H9 (cell line): Measurements from ENCODE around the gene HMOX1. TPM values are rescaled to one million over a fixed set of nuclear protein-coding genes. Genes with fewer than 3 reads are reported as not detected.
A peak's percentile ranks its signal among the peaks of the same experiment; 100 is the strongest.

ENCODE experiments used
- DNase-seq: peaks from one replicate; pipeline ENCODE4 v3.0.0-alpha.2; 2017
- H2AFZ ChIP-seq: one replicate; pipeline ENCODE4 v1.6.1; 2013; ENCODE audit warnings: mild to moderate bottlenecking, low read length, control low read depth, moderate library complexity
- H2AK5ac ChIP-seq: 2 replicates; pipeline ENCODE4 v1.6.1; 2013; ENCODE audit warnings: low read length, control low read depth, mixed read lengths; ENCODE audit not compliant: insufficient read length
- H2BK120ac ChIP-seq: one replicate; pipeline ENCODE4 v1.6.1; 2013; ENCODE audit warnings: low read depth, mild to moderate bottlenecking, low read length, control low read depth, inconsistent platforms; ENCODE audit not compliant: poor library complexity, severe bottlenecking
- H2BK12ac ChIP-seq: 2 replicates; pipeline ENCODE4 v1.6.1; 2013; ENCODE audit warnings: low read length, control low read depth, mixed read lengths, low read depth; ENCODE audit not compliant: insufficient read length
- H2BK15ac ChIP-seq: 2 replicates; pipeline ENCODE4 v1.6.1; 2013; ENCODE audit warnings: low read depth, low read length, control low read depth
- H2BK20ac ChIP-seq: one replicate; pipeline ENCODE4 v1.6.1; 2013; ENCODE audit warnings: low read depth, mild to moderate bottlenecking, low read length, control low read depth, inconsistent platforms; ENCODE audit not compliant: poor library complexity, severe bottlenecking
- H2BK5ac ChIP-seq: 2 replicates; pipeline ENCODE4 v1.6.1; 2013; ENCODE audit warnings: low read length, control low read depth, mixed read lengths; ENCODE audit not compliant: insufficient read length
- H3K14ac ChIP-seq: 2 replicates; pipeline ENCODE4 v1.6.1; 2013; ENCODE audit warnings: low read length, control low read depth; ENCODE audit not compliant: insufficient read depth
- H3K18ac ChIP-seq: 2 replicates; pipeline ENCODE4 v1.6.1; 2013; ENCODE audit warnings: low read depth, mild to moderate bottlenecking, mixed read lengths, low read length, control low read depth; ENCODE audit not compliant: insufficient read length
- H3K23ac ChIP-seq: 2 replicates; pipeline ENCODE4 v1.6.1; 2013; ENCODE audit warnings: low read length, control low read depth, mixed read lengths, low read depth; ENCODE audit not compliant: insufficient read length
- H3K23me2 ChIP-seq: 2 replicates; pipeline ENCODE4 v1.6.1; 2013; ENCODE audit warnings: low read depth, mild to moderate bottlenecking, mixed read lengths, low read length, control low read depth; ENCODE audit not compliant: insufficient read length, poor library complexity, severe bottlenecking
- H3K27ac ChIP-seq: 2 replicates; pipeline ENCODE4 v1.5.1; 2013; ENCODE audit warnings: low read length, control low read depth, mixed read lengths, low read depth; ENCODE audit not compliant: insufficient read length
- H3K27me3 ChIP-seq: 2 replicates; pipeline ENCODE4 v1.6.1; 2013; ENCODE audit warnings: low read length, control low read depth, inconsistent platforms; ENCODE audit not compliant: insufficient read depth
- H3K4ac ChIP-seq: 2 replicates; pipeline ENCODE4 v1.6.1; 2013; ENCODE audit warnings: low read depth, mild to moderate bottlenecking, control low read depth, inconsistent platforms, low read length, moderate library complexity
- H3K4me1 ChIP-seq: 2 replicates; pipeline ENCODE4 v1.6.1; 2013; ENCODE audit warnings: low read length, control low read depth, inconsistent platforms; ENCODE audit not compliant: insufficient read depth
- H3K4me2 ChIP-seq: 2 replicates; pipeline ENCODE4 v1.6.1; 2013; ENCODE audit warnings: low read length, control low read depth, mixed read lengths; ENCODE audit not compliant: insufficient read length, insufficient read depth
- H3K56ac ChIP-seq: 2 replicates; pipeline ENCODE4 v1.6.1; 2013; ENCODE audit warnings: low read depth, mild to moderate bottlenecking, mixed read lengths, low read length, control low read depth; ENCODE audit not compliant: insufficient read length
- H3K79me1 ChIP-seq: 2 replicates; pipeline ENCODE4 v1.6.1; 2013; ENCODE audit warnings: low read depth, mild to moderate bottlenecking, moderate library complexity, low read length, control low read depth, inconsistent platforms; ENCODE audit not compliant: insufficient read depth, poor library complexity, severe bottlenecking
- H3K79me2 ChIP-seq: 2 replicates; pipeline ENCODE4 v1.6.1; 2013; ENCODE audit warnings: low read length, control low read depth, inconsistent platforms; ENCODE audit not compliant: insufficient read depth
- H3K9ac ChIP-seq: 2 replicates; pipeline ENCODE4 v1.6.1; 2013; ENCODE audit warnings: low read length, control low read depth, mixed read lengths; ENCODE audit not compliant: insufficient read length; ENCODE audit errors: extremely low read depth
- H3K9me3 ChIP-seq: one replicate; pipeline ENCODE4 v1.6.1; 2013; ENCODE audit warnings: low read depth, low read length, inconsistent platforms; ENCODE audit not compliant: control insufficient read depth
- H3T11ph ChIP-seq: one replicate; pipeline ENCODE4 v1.6.1; 2013; ENCODE audit warnings: mild to moderate bottlenecking, low read length, control low read depth, inconsistent platforms
- H4K20me1 ChIP-seq: one replicate; pipeline ENCODE4 v1.6.1; 2013; ENCODE audit not compliant: control insufficient read depth, insufficient read length, insufficient read depth
- H4K5ac ChIP-seq: 2 replicates; pipeline ENCODE4 v1.6.1; 2013; ENCODE audit warnings: low read depth, mild to moderate bottlenecking, mixed read lengths, low read length, control low read depth; ENCODE audit not compliant: insufficient read length
- H4K8ac ChIP-seq: replicated peaks from 2 replicates; pipeline ENCODE4 v1.6.1; 2013; ENCODE audit warnings: low read length, control low read depth, mixed read lengths, low read depth; ENCODE audit not compliant: insufficient read length
- H4K91ac ChIP-seq: 2 replicates; pipeline ENCODE4 v1.6.1; 2013; ENCODE audit warnings: low read depth, mild to moderate bottlenecking, moderate library complexity, mixed read lengths, low read length, control low read depth; ENCODE audit not compliant: insufficient read length
- H3K27ac Mint-ChIP-seq, 3 experiments: 2 replicates in 2 of 3; 3 replicates in 1 of 3; pipeline ENCODE4 v1.8.0; 2020 to 2021; ENCODE audit warnings: mixed read lengths in 3 of 3, mild to moderate bottlenecking in 1 of 3, moderate library complexity in 1 of 3
- H3K27me3 Mint-ChIP-seq: 2 replicates; pipeline ENCODE4 v1.8.0; 2021; ENCODE audit warnings: low read depth, mild to moderate bottlenecking, moderate library complexity, mixed read lengths
- H3K36me3 Mint-ChIP-seq, 3 experiments: 2 replicates in 2 of 3; 3 replicates in 1 of 3; pipeline ENCODE4 v1.8.0; 2020 to 2021; ENCODE audit warnings: low read depth in 3 of 3, mixed read lengths in 3 of 3; ENCODE audit not compliant: insufficient read depth in 1 of 3
- H3K4me1 Mint-ChIP-seq, 2 experiments: 2 replicates each; pipeline ENCODE4 v1.8.0; 2020; ENCODE audit warnings: mixed read lengths in 2 of 2
- H3K4me3 Mint-ChIP-seq, 2 experiments: 2 replicates in 1 of 2; 3 replicates in 1 of 2; pipeline ENCODE4 v1.8.0; 2020 to 2021; ENCODE audit warnings: mild to moderate bottlenecking in 2 of 2, mixed read lengths in 2 of 2, moderate library complexity in 1 of 2
- H3K9me3 Mint-ChIP-seq, 2 experiments: 2 replicates in 1 of 2; 3 replicates in 1 of 2; pipeline ENCODE4 v1.8.0; 2020; ENCODE audit warnings: mild to moderate bottlenecking in 2 of 2, mixed read lengths in 2 of 2, moderate library complexity in 1 of 2
- WGBS: extraction: QIAGEN DNeasy Blood & Tissue Kit; methylation state at CpG from one replicate; pipeline ENCODE4 v1.1.7; 2013; ENCODE audit warnings: missing lambda C conversion rate, low lambda C conversion rate, mixed read lengths; ENCODE audit not compliant: insufficient read length; ENCODE audit errors: extremely low coverage; 5-methylcytosine and 5-hydroxymethylcytosine counted together
- total RNA-seq: library from RNA; stranded (reverse); gene quantifications from 2 replicates; pipeline ENCODE4 v1.2.1, GENCODE V29; 2021
- TF ChIP-seq, protein P1 (sequence below): fragments of 200-600 bp; sonication (generic); conservative IDR thresholded peaks from 3 replicates; pipeline ENCODE4 v1.8.0; 2021; ENCODE audit warnings: antibody characterized with exemption, mild to moderate bottlenecking

HMOX1 gene
- total RNA-seq, 1 experiment from 2014 or later, result 22.7 TPM

DNA sequence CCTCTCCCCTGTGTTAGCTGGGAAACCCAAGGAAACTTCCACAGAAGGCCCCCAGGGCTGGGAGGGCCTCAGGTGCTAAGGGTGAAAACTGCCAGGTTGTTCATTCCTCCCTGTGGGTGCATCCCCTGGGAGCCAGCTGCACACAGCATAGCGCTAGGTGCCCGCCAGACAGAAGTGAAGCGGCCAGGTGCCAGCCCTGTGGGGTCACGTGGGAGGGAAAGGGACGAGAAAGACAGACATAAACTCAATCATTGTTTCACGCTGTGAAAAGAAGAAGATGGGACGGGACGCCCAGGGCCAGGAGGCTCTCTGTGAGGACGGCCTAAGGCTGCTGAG lies 31.6 kb upstream of the HMOX1 start:
- no peak overlapping the region for H2BK120ac ChIP-seq
- no CpG with 5 or more reads among the region's 9 CpGs for WGBS
- no peak overlapping the region for H3K14ac ChIP-seq
- H3K9ac ChIP-seq, result no peak overlapping the region
- no peak overlapping the region for H4K8ac ChIP-seq
- H3K4me1 Mint-ChIP-seq, result peaks cover 18 to 27% of the 10 kb centered on the region in 2 experiments
- H2AK5ac ChIP-seq, result no peak overlapping the region
- no peak overlapping the region for H2BK5ac ChIP-seq
- no peak overlapping the region for H3K23ac ChIP-seq
- no peaks in the 10 kb centered on the region; a peak in 3 of 7 replicates for H3K36me3 Mint-ChIP-seq
- H3K27ac ChIP-seq, result no peak overlapping the region
- no peaks in the 10 kb centered on the region for H3K9me3 ChIP-seq
- H3K27me3 ChIP-seq, result no peaks in the 10 kb centered on the region
- peak overlapping the region in 1 of 3 experiments; percentile 61; a peak in 2 of 7 replicates for H3K27ac Mint-ChIP-seq
- H3K9me3 Mint-ChIP-seq, result no peaks in the 10 kb centered on the region
- no peak overlapping the region for H2BK20ac ChIP-seq
- H3K79me2 ChIP-seq, result no peaks in the 10 kb centered on the region
- no peak overlapping the region for H3K18ac ChIP-seq
- H3K79me1 ChIP-seq, result no peaks in the 10 kb centered on the region
- H2BK15ac ChIP-seq, result no peak overlapping the region
- peaks cover 7% of the 10 kb centered on the region for H3K23me2 ChIP-seq
- H4K5ac ChIP-seq, result no peak overlapping the region
- H3K4me1 ChIP-seq, result no peaks in the 10 kb centered on the region; the same call in 1 of the 2 replicates
- no peak overlapping the region for H3K4me2 ChIP-seq
- peaks cover 12% of the 10 kb centered on the region for H3K27me3 Mint-ChIP-seq
- no peaks in the 10 kb centered on the region for H4K20me1 ChIP-seq
- no peak overlapping the region for H3T11ph ChIP-seq
- H3K4me3 Mint-ChIP-seq, result no peak overlapping the region
- TF ChIP-seq, protein P1, sequence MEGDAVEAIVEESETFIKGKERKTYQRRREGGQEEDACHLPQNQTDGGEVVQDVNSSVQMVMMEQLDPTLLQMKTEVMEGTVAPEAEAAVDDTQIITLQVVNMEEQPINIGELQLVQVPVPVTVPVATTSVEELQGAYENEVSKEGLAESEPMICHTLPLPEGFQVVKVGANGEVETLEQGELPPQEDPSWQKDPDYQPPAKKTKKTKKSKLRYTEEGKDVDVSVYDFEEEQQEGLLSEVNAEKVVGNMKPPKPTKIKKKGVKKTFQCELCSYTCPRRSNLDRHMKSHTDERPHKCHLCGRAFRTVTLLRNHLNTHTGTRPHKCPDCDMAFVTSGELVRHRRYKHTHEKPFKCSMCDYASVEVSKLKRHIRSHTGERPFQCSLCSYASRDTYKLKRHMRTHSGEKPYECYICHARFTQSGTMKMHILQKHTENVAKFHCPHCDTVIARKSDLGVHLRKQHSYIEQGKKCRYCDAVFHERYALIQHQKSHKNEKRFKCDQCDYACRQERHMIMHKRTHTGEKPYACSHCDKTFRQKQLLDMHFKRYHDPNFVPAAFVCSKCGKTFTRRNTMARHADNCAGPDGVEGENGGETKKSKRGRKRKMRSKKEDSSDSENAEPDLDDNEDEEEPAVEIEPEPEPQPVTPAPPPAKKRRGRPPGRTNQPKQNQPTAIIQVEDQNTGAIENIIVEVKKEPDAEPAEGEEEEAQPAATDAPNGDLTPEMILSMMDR, result no peak
- no peak overlapping the region for H2BK12ac ChIP-seq
- no peak overlapping the region for H2AFZ ChIP-seq
- no peak for DNase-seq
- no peak overlapping the region for H3K4ac ChIP-seq
- H4K91ac ChIP-seq, result no peak overlapping the region
- no peak overlapping the region for H3K56ac ChIP-seq
